ENCODE results near the gene UNC5B.

- TF ChIP-seq POLR2A (IDR thresholded peaks at IDR 0.05; ENCODE audit: low read length) (no peak), GATA1 (IDR thresholded peaks at IDR 0.05; ENCODE audit: low read depth, low read length) (no peak)
These were observed 27.9 kb upstream of the UNC5B start for GRCh38 chr10:71184421-71184820.
